T-helper 1 cell (primary cell): ENCODE data around the gene ADGRD1.

Experiments
- DNase-seq, 5 donors: peaks; one replicate each; pipeline ENCODE4 v3.0.0-alpha.2; 2012 to 2020

Gene ADGRD1

DNA sequence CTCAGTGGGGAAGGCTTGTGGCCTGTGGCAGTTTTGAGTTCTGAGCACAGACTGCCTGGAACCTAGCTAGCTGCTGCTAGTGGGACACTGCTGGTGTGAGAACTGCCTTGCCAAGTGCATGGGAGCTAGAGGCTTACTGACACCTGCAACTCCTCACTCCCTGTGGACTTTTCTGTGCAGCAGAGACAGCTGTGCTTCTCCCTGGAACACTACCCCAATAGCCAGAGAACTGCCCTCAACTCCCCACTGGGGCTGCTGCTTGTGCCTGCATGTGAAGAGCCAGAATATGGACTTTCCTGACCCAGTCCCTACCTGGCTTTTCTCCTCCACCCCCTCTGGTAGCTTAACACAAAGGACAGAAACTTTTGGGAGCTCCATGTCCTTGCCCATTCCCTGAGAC, 222.6 kb downstream of the ADGRD1 start:
- no peak for DNase-seq

DNA sequence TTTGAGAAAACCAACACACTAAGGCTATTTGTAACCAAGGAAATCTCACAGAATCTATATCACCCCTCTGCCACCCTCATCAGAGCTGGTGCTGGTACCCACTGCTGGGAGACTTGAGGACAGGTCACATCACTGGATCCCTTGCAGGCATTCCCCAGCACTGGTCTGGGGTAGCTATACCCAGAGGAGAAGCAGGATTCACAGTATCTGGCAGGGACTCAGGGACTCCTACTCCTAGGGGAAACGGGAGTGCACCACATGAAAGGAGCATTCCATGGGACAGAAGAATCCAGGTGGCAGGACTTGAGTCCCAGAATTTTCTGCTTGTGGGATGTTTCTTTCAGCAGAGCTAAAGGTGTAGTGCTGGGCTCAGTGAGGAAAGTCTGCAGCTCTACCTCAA, 223.2 kb downstream of the ADGRD1 start:
- no peak for DNase-seq

DNA sequence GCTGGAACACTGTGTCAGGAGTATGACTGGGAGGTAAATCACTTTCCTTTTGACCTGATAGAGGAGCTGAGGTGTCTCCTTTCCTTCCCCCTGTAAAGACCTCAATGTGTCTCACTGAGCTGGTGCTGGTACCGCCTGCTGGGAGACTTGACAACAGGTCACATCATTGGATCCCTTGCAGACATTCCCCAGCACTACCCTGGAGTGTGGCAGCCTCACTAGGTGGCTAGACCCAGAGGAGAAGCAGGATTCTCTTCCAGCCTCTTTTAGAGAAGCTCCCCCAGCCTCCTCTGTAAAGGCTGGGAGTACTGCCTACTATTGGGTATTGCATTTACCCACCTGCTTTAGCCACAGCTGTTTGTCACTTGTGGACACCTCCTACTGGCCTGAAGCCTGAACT, 223.9 kb downstream of the ADGRD1 start:
- no peak for DNase-seq

DNA sequence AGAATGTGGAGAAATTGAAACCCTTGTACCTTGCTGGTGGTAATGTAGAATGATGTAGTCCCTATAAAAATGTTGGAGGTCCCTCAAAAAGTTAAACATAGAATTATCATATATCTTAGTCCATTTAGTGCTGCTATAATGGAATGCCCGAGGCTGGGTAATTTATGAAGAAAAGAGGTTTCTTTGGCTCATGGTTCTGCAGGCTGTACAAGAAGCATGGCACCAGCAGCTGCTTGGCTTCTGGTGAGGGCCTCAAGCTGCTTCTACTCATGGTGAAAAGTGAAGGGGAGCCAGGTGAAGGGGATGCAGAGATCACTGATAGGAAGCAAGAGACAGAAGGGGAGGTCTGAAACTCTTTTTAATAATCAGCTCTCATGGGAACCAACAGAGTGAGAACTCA, 233.9 kb downstream of the ADGRD1 start:
- DNase-seq = no peak

DNA sequence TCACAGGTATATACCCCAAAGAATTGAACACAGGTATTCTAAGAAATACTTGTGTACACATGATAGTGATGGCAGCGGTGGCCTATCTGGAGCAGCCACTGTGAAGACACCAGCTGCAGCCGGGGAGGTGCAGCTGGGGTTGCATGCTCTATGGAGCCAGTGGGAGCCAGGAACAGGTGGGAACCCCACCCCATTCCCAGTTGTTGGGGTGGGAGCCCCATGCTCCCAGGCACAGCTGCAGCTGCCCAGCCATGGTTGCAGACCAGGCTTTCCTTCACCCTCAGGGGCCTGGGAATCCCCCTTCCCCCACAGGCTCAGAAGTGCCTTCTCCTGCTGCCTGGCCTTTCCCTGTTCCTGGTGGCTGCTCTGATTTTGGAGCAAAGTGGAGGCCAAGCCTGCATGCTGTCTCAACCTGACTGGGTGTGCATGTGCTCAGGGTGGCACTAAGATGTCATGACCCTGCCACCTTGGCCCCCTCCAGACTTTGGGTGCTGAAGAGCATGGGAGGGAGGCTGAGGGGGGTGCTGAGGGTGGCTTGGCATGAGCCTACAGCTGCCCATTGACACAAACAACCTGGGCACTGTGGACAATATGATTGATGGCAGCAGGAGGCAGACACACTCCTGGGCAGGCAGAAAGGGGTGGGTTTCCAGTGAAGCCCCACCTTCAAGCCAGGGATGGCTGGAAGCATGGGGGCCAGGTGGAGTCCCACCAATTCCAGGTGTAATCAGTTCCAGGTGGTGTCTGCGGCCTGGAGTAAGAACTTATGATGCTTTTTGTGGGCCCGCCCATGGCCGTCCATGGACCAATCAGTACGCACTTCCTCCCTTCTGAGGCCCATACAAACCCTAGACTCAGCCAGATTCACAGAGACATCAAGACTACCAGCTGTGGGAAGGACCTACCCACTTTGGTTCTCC, 234.7 kb downstream of the ADGRD1 start:
- DNase-seq = no peak

DNA sequence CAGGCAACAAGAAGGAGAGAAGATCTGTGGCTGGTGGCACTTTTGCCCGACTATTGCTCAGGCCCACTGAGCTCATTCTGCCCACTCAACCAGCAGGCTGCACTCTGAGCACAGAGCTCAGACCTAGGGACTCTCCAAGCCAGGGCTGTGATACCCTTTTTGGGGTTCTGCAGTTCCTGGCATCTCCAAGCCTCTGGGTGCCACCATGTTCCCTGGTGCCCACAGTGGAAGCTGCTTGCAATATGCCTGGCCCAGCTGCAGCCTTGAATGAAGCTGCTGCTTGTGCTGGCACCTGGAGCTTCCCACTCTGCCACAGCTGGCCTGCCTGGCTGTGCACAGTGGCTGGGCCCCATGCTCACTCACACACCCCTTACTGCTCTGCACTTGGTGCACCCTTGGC, 236.1 kb downstream of the ADGRD1 start:
- no peak for DNase-seq

DNA sequence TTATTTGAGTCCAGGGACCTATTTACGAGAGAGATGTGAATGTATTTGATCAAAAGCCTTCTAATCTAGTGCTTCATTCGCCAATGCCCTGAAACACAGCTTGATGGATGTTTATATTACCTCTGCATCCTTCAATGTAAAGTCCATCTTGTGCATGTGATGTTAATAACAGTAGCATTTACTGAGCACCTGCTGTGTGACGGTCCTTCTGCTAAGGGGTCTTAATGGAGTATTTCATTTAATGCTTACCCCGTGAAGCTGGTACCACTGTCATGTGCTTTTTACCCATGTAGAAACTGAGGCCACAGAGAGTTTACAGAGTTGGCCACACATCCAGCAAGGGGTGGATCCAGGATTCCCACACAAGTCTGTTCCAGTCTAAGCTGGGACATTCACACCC, 237.3 kb downstream of the ADGRD1 start:
- no peak for DNase-seq
